Fibroblast of mammary gland (primary cell): ENCODE measurements around the gene RASGRP3.

Experiments
- DNase-seq: peaks from one replicate; pipeline ENCODE4 v3.0.0-alpha.2; 2010; ENCODE audit warnings: low read depth
- H3K4me3 ChIP-seq: 2 replicates; pipeline ENCODE4 v1.5.1; 2011; ENCODE audit warnings: low read depth, mild to moderate bottlenecking, low read length, moderate library complexity; ENCODE audit not compliant: control insufficient read depth
- TF ChIP-seq, protein P1 (sequence below): conservative IDR thresholded peaks from 2 replicates; pipeline ENCODE4 v1.5.1; 2011; ENCODE audit warnings: low read depth, low read length, inconsistent platforms; ENCODE audit not compliant: control insufficient read depth, insufficient read depth

RASGRP3 gene

DNA sequence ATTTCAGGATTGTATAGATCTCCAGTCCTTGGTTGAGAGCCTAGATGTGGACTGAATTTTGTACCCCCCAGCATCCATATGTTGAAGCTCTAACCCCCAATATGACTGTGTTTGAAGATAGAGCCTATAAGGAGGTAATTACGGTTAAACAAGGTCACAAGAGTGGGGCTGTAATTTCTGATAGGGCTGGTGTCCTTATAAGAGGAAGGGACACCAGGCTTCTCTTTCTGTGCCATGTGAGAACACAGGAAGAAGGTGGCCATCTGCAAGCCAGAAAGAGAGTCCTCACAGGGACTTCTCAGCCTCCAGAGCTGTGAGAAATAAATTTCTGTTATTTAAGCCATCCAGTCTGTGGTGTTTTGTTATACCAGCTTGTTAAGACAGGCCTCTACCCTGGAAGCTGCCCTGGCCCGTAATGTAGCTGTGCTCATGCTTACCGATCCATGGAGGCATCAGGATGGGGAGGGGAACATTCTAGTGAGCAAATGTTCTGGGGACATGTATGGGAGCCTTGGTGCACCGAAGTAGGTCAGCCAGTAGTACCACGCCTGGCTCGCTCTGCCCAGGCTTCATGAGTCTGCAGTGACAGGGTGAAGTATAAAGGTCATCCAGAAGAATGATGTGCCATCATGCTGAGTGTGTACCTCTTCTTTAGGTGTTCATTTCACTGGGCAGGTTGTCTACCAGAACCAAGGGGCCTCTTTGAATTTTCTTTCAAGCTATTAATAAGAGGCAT, 16.1 kb downstream of the RASGRP3 start:
- TF ChIP-seq, protein P1, sequence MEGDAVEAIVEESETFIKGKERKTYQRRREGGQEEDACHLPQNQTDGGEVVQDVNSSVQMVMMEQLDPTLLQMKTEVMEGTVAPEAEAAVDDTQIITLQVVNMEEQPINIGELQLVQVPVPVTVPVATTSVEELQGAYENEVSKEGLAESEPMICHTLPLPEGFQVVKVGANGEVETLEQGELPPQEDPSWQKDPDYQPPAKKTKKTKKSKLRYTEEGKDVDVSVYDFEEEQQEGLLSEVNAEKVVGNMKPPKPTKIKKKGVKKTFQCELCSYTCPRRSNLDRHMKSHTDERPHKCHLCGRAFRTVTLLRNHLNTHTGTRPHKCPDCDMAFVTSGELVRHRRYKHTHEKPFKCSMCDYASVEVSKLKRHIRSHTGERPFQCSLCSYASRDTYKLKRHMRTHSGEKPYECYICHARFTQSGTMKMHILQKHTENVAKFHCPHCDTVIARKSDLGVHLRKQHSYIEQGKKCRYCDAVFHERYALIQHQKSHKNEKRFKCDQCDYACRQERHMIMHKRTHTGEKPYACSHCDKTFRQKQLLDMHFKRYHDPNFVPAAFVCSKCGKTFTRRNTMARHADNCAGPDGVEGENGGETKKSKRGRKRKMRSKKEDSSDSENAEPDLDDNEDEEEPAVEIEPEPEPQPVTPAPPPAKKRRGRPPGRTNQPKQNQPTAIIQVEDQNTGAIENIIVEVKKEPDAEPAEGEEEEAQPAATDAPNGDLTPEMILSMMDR: no peak
- no peak overlapping the region for H3K4me3 ChIP-seq
- no peak for DNase-seq

DNA sequence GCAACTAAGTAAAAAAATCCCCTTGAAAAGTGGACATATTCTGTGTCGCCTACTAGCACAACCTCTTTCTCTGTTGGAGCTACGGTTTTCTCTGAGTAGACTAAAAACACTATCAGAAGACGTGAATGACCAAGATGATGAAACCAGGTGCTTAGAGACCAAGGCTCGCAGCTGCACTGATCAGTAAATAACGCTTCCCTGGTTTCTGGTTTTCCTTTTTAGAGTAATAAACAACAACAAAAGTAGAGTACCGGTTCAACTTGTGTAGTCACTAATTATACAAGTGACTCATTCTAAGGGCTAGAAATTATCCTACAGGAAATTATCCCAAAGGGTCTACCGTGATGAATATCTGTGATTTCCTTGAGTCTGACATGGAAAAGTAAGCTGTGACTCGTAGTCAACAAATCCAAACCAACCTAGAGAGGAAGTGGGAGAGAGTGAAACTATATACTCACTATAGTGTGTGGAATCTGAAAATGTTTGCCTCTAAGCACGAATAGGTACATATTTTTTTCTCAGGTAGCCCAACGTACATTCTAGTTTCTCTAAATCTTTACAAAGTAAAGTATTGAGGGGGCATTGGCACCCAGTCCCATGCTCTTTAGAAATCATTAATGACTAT, 17.8 kb downstream of the RASGRP3 start:
- TF ChIP-seq, protein P1: no peak
- peak; percentile 44 for DNase-seq
- no peak overlapping the region for H3K4me3 ChIP-seq

DNA sequence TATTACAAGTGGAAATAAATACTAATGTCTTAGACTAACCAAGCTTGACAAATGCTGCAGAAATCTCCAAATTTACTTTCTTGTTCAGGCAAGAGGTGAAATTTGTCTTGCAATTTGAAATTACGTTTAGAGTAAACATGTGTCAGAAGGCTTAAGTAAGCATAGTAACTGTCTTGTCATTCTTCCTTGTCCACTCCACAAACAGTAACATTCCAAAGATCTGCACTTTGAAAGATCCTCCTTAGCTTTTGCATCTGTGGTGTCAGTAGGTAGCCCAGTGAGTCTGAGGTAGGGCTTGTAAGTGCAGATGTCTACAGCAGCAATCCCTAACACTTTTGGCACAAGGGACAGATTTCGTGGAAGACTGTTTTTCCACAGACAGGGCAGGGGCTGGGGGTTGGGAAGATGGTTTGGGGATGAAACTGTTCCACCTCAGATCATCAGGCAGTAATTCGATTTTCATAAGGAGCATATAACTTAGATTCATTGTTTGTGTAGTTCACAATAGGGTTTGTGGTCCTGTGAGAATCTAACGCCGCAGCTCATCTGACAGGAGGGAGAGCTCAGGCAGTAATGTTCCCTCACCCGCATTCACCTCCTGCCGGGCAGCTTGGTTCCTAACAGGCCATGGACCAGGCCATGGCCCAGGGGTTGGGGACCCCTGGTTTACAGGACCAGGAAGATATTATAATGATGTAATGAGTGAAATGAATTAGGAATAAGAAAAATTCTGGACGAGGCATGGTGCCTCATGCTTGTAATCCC, 18.6 kb downstream of the RASGRP3 start:
- H3K4me3 ChIP-seq: no peak overlapping the region
- TF ChIP-seq, protein P1: no peak
- DNase-seq: no peak

DNA sequence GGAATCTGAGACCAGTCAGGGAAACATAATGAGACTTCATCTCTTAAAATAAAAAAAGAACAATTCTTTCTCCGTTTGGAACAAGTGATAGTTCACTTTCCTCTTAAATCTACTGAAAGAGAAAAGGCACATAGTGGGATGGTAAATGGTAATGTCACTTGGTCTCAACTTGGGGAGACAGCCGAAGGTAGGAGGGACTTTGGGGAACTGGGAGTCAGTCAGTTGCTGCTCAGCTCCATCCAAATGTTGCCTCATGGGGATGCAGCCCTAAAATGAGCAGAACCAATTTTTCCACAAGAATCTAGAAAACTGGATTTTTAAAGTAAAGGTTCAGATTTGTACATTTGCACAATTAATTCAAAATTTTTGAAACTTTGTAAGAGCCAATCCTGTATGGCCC, 19.2 kb downstream of the RASGRP3 start:
- no peak overlapping the region for H3K4me3 ChIP-seq
- TF ChIP-seq, protein P1: no peak
- DNase-seq: no peak

DNA sequence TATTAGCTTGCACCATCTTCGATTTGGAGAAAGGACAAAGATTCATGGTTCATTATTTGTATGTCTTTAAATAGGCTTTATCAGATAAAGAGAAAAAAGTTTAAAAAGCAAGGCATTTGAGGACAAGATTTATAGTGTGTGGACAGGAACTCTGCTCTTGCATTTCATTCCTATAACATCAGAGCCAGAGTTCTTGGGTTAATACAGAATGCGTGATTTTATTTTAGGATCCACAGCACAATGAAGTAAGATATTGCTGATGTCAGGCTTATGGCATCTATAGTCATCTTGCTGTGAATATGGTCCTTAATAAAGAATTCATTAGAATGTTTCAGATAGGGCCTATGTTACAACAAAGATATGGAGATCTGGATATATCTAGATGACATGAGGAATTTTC, 19.7 kb downstream of the RASGRP3 start:
- TF ChIP-seq, protein P1: no peak
- DNase-seq: peak; percentile 57
- no peak overlapping the region for H3K4me3 ChIP-seq

DNA sequence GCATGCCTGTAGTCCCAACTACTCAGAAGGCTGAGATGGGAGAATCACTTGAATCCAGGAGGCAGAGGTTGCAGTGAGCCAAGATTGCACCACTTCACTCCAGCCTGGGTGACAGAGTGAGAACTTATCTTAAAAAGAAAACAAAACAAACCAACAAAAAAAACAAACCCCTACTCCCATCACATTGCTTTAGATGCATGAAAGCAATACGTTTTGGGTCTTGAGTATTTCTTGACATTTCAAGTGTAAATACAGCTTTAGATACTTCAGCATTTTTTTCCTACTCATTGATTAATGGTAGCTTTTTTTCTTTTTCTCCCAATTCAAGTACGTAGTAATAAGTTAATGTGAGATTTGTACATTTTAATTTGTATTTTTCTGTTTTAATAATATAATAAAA, 20.3 kb downstream of the RASGRP3 start:
- no peak overlapping the region for H3K4me3 ChIP-seq
- TF ChIP-seq, protein P1: no peak
- DNase-seq: no peak
